Esophagus (tissue), 2 donors: ENCODE data around the gene ARL4C. TPM values are rescaled to one million over a fixed set of nuclear protein-coding genes. Genes with fewer than 3 reads are reported as not detected.

ENCODE experiments used
- H3K27ac ChIP-seq, 2 donors: one replicate each; pipeline ENCODE4 v1.5.1; 2013; ENCODE audit warnings: low read depth in 2 of 2, mild to moderate bottlenecking in 2 of 2, inconsistent platforms in 1 of 2, low read length in 1 of 2, moderate library complexity in 1 of 2
- H3K27me3 ChIP-seq, 2 donors: one replicate each; pipeline ENCODE4 v1.6.1; 2013; ENCODE audit warnings: low read length in 2 of 2, control low read depth in 1 of 2, mild to moderate bottlenecking in 1 of 2; ENCODE audit not compliant: insufficient read depth in 2 of 2, control insufficient read depth in 1 of 2
- H3K36me3 ChIP-seq, 2 donors: one replicate each; pipeline ENCODE4 v1.6.1; 2013; ENCODE audit warnings: low read length in 1 of 2; ENCODE audit not compliant: control insufficient read depth in 2 of 2, insufficient read depth in 2 of 2
- H3K4me1 ChIP-seq, 2 donors: one replicate each; pipeline ENCODE4 v1.6.1; 2013; ENCODE audit warnings: low read length in 1 of 2; ENCODE audit not compliant: control insufficient read depth in 2 of 2, insufficient read depth in 2 of 2
- H3K4me3 ChIP-seq, 2 donors: one replicate each; pipeline ENCODE4 v1.5.1; 2013; ENCODE audit warnings: low read length in 2 of 2, mild to moderate bottlenecking in 2 of 2, low read depth in 1 of 2, moderate library complexity in 1 of 2
- H3K9me3 ChIP-seq, 2 donors: one replicate each; pipeline ENCODE4 v1.6.1; 2013; ENCODE audit warnings: mild to moderate bottlenecking in 2 of 2, low read depth in 1 of 2, low read length in 1 of 2, moderate library complexity in 1 of 2; ENCODE audit not compliant: control insufficient read depth in 2 of 2, insufficient read depth in 1 of 2
- WGBS, 2 donors: extraction: QIAGEN DNeasy Blood & Tissue Kit; methylation state at CpG; one replicate each; pipeline ENCODE4 v1.1.7; 2013; 5-methylcytosine and 5-hydroxymethylcytosine counted together
- polyA plus RNA-seq, 2 donors: library from polyadenylated mRNA; stranded (reverse); fragments of 200-250 nt; gene quantifications; one replicate each; pipeline ENCODE4 v1.2.3, GENCODE V29; 2013
- donor health status: healthy with polysubstance abuse.
- donor health status: Bipolar disorder and iron deficiency.

ARL4C gene
- polyA plus RNA-seq, 2 donors = 13.3 to 16.3 TPM

DNA sequence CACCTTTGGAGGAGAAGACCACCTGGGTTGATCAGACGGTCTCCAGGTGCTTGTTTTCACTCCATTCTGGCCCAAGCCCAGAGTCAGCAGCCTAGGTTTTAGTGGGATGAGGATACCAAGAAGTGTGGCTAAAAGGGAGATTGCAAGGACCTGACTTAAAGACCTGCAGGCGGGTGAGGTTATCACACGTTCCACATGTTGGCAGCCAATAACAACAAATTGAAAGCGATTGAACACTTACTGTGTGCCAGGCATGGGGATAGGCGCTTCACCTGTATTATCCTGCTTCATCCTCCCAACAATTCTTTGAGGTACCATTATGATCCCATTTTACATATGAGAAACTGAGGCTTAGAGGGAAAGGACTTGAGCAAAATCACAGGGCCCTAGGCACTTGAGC is 5.0 kb downstream of the ARL4C start:
- no peak overlapping the region for H3K4me3 ChIP-seq
- H3K4me1 ChIP-seq = peaks cover 4 to 6% of the 10 kb centered on the region in 2 donors
- no peaks in the 10 kb centered on the region for H3K36me3 ChIP-seq
- no peaks in the 10 kb centered on the region for H3K27me3 ChIP-seq
- H3K27ac ChIP-seq = no peak overlapping the region
- WGBS, 2 donors = 79 to 82% methylated on average over 5 of the region's 5 CpGs
- no peaks in the 10 kb centered on the region for H3K9me3 ChIP-seq

DNA sequence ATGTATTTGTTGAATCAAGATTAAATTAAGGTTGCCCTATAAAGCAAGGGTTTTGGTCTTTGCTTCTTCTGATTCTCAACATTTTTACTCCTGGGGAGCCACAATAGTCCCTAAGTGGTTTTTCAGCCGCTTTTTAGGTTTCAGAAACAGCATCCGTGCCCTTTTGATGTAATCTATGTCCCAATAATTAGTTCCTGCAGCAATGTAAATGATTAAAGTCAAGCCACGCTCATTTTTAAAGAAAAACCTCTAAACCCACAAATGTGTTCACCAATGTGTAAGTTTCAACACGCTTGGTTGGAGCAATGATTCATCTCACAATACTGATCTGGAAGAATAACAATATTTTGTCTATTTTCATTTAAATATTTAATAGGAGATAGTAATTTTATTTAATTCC is 5.6 kb downstream of the ARL4C start:
- Histone ChIP-seq H3K4me3 (no peak overlapping the region), H3K27me3 (no peaks in the 10 kb centered on the region), H3K4me1 (peaks cover 4 to 6% of the 10 kb centered on the region in 2 donors), H3K27ac (no peak overlapping the region), H3K36me3 (no peaks in the 10 kb centered on the region), H3K9me3 (no peaks in the 10 kb centered on the region)
- WGBS, 2 donors = 55 to 64% methylated on average over 4 of the region's 4 CpGs

DNA sequence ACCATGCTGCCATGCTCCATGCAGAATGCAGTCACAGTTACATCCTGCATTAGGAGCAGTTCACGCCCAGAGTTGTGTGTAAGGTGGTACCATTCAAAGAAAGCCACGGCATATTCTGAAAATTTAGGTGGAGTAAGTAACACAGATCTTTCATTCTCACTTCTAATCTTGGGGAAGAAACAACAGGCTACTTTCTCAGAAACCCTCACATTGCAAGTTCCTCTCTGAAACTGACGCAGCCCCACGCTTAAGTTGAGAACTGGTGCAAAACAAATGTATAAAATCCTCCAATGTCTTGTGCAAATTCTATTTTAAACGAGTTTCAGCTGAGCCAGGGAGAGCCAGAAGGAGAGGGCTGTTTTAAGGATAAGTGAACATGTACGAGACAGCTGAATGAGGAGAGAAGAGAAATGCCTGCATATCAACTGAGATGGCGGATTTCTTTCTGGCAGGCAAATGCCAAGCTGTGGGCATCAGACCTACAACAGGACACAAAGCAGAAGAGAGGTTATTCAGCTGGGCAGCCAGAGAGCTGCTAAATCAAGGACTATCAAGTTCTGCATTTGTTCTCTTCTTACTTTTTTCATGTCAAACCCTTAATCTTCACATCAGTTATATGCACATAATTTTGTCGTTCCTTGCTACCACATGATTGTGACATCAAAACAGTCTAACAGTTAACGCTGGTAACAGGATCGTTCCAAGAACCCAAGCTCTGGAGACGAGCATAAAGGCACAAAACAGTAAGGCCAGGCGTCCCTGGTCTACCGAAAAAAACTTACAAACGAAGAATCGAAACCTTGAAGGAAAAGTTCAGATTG is 6.4 kb downstream of the ARL4C start:
- no peaks in the 10 kb centered on the region for H3K27me3 ChIP-seq
- peaks cover 0 to 4% of the 10 kb centered on the region in 2 donors for H3K4me1 ChIP-seq
- no peaks in the 10 kb centered on the region for H3K36me3 ChIP-seq
- H3K27ac ChIP-seq = peak overlapping the region in 1 of 2 donors; percentile 43
- H3K4me3 ChIP-seq = no peak overlapping the region
- WGBS, 2 donors = 72% methylated on average over 15 of the region's 15 CpGs
- no peaks in the 10 kb centered on the region for H3K9me3 ChIP-seq

DNA sequence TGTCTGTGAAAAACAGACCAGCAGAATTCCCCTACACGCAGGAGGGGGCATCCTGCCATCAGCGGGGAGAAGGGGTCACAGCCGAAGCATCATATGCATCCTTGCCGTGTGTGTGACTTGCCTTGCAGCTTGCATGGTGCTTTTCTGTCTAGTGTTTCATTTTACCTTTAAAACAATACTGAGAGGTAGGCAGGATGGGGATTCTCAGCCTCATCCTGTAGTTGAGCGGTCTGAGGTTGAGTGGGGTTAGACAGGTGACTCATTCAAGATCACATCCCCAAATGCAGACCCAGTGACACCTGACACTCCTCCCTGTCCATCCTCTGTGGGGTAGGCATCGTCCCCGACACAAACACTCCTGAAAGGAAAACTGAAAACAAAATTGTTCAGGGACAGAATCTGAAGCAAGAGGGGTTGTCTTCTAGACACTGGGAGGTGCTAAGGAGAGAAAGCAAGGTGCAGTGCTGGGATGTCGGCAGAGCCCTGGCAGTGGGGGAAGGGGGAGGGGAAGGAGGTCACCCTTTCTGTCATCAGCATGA is 7.9 kb downstream of the ARL4C start:
- Histone ChIP-seq H3K27me3 (no peaks in the 10 kb centered on the region), H3K27ac (no peak overlapping the region)

DNA sequence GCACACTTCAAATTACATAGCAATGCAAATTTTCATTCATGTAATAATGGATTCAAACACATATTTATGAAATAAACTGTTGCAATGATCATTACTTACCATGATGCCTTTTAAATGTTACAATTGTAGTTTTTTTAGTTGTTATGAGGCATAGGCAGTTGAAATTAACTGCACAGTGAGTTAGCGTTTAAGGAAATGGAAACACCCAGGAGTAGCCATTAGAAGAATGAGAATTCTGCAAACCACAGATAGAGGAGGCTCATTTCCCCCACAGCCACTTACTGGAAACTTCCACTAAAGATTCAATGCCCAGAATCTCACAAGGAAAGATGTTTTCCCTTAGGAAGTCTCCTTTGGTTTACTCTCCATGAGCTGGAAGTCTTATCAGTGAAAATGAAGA is 8.4 kb downstream of the ARL4C start:
- no peaks in the 10 kb centered on the region for H3K9me3 ChIP-seq
- no peaks in the 10 kb centered on the region for H3K27me3 ChIP-seq
- 57 to 68% methylated on average over 1 of the region's 1 CpG for WGBS, 2 donors
- H3K27ac ChIP-seq = no peak overlapping the region
- peaks cover 0 to 2% of the 10 kb centered on the region in 2 donors for H3K4me1 ChIP-seq
- no peaks in the 10 kb centered on the region for H3K36me3 ChIP-seq
- no peak overlapping the region for H3K4me3 ChIP-seq

More for the DNA sequence above, 7.9 kb downstream of the ARL4C start:
- H3K36me3 ChIP-seq = no peaks in the 10 kb centered on the region
- peaks cover 0 to 2% of the 10 kb centered on the region in 2 donors for H3K4me1 ChIP-seq
- no peaks in the 10 kb centered on the region for H3K9me3 ChIP-seq
- WGBS, 2 donors = 57 to 62% methylated on average over 8 of the region's 8 CpGs
- no peak overlapping the region for H3K4me3 ChIP-seq

DNA sequence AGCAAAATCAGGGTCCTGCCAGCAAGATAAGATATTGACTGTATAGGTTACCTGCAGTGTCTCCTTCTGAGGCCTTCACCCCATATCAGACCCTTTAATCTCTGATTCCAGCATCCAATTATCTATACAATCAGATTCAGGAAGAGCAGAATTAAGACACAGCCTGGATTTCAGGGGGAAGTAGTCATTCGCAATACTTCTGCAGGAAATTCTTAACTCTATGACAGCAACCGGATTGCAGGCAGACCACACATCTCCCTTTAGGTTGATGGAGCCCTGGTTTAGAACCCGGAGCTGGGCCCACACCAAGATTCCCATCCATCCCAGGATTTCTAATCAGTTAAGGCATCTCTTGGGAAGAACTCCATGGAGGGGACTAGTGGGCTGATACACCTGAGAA is 9.5 kb downstream of the ARL4C start:
- no peaks in the 10 kb centered on the region for H3K4me1 ChIP-seq
- H3K27me3 ChIP-seq = no peaks in the 10 kb centered on the region
- no peaks in the 10 kb centered on the region for H3K9me3 ChIP-seq
- H3K27ac ChIP-seq = no peak overlapping the region
- no peak overlapping the region for H3K4me3 ChIP-seq
- H3K36me3 ChIP-seq = no peaks in the 10 kb centered on the region
- WGBS, 2 donors = 92 to 93% methylated on average over 3 of the region's 3 CpGs

DNA sequence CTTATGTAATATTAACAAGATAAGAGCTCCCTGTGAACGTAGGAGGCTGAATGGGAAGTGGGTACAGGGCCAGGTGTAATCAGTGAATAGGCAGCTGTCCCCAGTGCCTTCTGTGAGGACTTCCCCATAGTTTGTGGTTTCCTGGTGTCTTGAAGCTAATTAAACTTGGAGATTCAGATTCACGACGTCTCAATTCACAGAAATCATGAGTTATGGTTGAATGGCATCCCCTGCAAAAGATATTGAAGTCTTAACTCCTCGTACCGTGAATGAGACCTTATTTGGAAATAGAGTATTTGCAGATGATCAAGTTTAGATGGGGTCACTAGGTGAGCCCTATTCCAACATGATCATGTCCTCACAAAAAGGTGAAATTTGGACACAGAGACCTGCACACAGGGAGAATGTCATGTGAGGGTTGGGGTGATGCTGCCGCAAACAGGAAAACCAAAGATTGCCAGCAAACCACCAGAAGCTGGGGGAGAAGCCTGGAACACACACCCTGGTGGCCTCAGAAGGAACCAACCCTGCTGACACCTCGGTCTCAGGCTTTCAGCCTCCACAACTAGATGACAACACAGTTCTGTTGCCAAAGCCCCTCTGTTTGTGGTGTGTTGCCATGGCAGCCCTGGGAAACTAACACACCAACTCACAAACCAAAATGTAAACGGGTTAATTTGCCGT is 13.2 kb downstream of the ARL4C start:
- no peaks in the 10 kb centered on the region for H3K27me3 ChIP-seq
- H3K9me3 ChIP-seq = no peaks in the 10 kb centered on the region
- 61 to 64% methylated on average over 9 of the region's 9 CpGs for WGBS, 2 donors
- no peaks in the 10 kb centered on the region for H3K4me1 ChIP-seq
- H3K36me3 ChIP-seq = no peaks in the 10 kb centered on the region
- peak overlapping the region; percentile 9 to 13 for H3K27ac ChIP-seq
- no peak overlapping the region for H3K4me3 ChIP-seq

DNA sequence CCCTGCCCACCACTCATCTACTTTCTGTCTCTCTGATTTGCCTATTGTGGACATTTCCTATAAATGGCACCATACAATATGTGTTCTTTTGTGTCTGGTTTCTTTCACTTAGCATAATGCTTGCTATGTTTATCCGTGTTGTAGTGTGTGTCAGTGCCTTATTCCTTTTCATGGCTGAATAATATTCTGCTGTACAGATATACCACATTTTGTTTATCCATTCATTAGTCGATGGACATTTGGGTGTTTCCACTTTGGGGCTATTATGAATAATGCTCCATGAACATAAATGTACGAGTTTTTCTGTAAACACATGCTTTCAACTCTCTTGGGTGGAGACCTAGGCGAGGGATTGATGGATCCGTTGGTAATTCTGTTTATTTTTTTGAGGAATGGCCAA is 15.6 kb downstream of the ARL4C start:
- 87 to 89% methylated on average over 5 of the region's 5 CpGs for WGBS, 2 donors

DNA sequence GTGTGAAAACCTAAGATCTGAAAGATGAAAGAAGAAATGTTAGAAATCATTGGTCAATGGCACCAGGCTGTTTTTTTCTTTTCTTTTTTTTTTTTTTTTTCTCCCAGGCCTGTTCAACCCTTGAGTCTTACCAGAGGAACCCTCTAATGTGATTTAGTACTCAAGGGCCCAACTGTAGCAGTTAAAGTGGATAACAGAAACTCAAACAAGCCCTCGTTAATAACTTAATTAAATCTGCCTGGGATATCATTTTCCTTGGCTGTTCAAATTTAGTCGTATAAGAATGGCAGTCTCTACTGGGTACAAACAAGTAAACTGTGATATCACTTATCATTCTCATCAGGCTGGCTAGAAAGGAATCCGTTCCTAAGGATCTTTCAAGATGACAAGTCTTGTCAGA is 16.5 kb downstream of the ARL4C start:
- H3K27me3 ChIP-seq = no peaks in the 10 kb centered on the region
- H3K9me3 ChIP-seq = no peaks in the 10 kb centered on the region
- no peaks in the 10 kb centered on the region for H3K36me3 ChIP-seq
- no peak overlapping the region for H3K27ac ChIP-seq
- 88 to 89% methylated on average over 3 of the region's 3 CpGs for WGBS, 2 donors
- H3K4me3 ChIP-seq = no peak overlapping the region
- peaks cover 0 to 6% of the 10 kb centered on the region in 2 donors for H3K4me1 ChIP-seq

More for the DNA sequence above, 15.6 kb downstream of the ARL4C start:
- Histone ChIP-seq H3K27me3 (no peaks in the 10 kb centered on the region), H3K9me3 (no peaks in the 10 kb centered on the region), H3K4me3 (no peak overlapping the region), H3K4me1 (peaks cover 0 to 6% of the 10 kb centered on the region in 2 donors), H3K27ac (no peak overlapping the region), H3K36me3 (no peaks in the 10 kb centered on the region)
